GM21619 (cell line): Measurements from ENCODE around the gene TCP11X2.
"Not testable (repeated sequence)": the region's sequence is repeated elsewhere in the genome, so short reads cannot be mapped to it uniquely, and the experiment has no call there.

Source experiments
- ATAC-seq: cut with Tn5 transposase; IDR thresholded peaks from one replicate; pipeline ENCODE4 v1.9.1; 2021; ENCODE audit not compliant: unreplicated experiment

The TCP11X2 gene

GRCh38 chrX:102471762-102472220, at the start of gene TCP11X2:
TSS of gene TCP11X2 (minus strand) at chrX:102471812.
- not testable (repeated sequence) for ATAC-seq

- ATAC-seq, result no peak
These were observed 45.7 kb upstream of the TCP11X2 start for GRCh38 chrX:102517326-102517725.

GRCh38 chrX:102515975-102516941, 44.6 kb upstream of the TCP11X2 start, which contains the start of gene TMSB15A:
TSS of gene TMSB15A (minus strand) at chrX:102516739.
- peak; percentile 86 for ATAC-seq

GRCh38 chrX:102514536-102514935, 42.9 kb upstream of the TCP11X2 start:
- no peak for ATAC-seq

GRCh38 chrX:102498732-102499131, 27.1 kb upstream of the TCP11X2 start:
- ATAC-seq, result no peak

- ATAC-seq, result no peak
These were observed 20.2 kb upstream of the TCP11X2 start for GRCh38 chrX:102491766-102492165.

GRCh38 chrX:102478765-102479164, 7.2 kb upstream of the TCP11X2 start:
- not testable (repeated sequence) for ATAC-seq

- ATAC-seq, result peak; percentile 47
These were observed 1.4 kb downstream of the TCP11X2 start for GRCh38 chrX:102470215-102470614.

GRCh38 chrX:102458615-102459014, 13.0 kb downstream of the TCP11X2 start:
- ATAC-seq, result not testable (repeated sequence)

- ATAC-seq, result not testable (repeated sequence)
These were observed 31.7 kb downstream of the TCP11X2 start, which contains the start of gene NXF2B for GRCh38 chrX:102439908-102440307. TSS of gene NXF2B (minus strand) at chrX:102440008. CDS start at chrX:102380036, 59,972 bp downstream.

- ATAC-seq, result not testable (repeated sequence)
These were observed 57.1 kb downstream of the TCP11X2 start for GRCh38 chrX:102414493-102414892.
